GM18505 (cell line): ENCODE data around the gene CAP2.

Experiments
- ATAC-seq: cut with Tn5 transposase; IDR thresholded peaks from one replicate; pipeline ENCODE4 v1.9.1; 2021; ENCODE audit not compliant: unreplicated experiment
- POLR2A ChIP-seq: IDR thresholded peaks from 4 replicates; pipeline ENCODE4 v1.6.1; 2011; ENCODE audit warnings: borderline replicate concordance; ENCODE audit not compliant: insufficient read depth, insufficient read length; ENCODE audit errors: extremely low read depth

The CAP2 gene

GRCh38 chr6:17478223-17478907, 85.0 kb downstream of the CAP2 start:
- TF ChIP-seq POLR2A = no peak
- no peak for ATAC-seq

GRCh38 chr6:17478946-17479345, 85.6 kb downstream of the CAP2 start:
- ATAC-seq = no peak
- no peak for TF ChIP-seq POLR2A

GRCh38 chr6:17480476-17480875, 87.1 kb downstream of the CAP2 start:
- no peak for ATAC-seq
- no peak for TF ChIP-seq POLR2A

GRCh38 chr6:17482711-17483110, 89.3 kb downstream of the CAP2 start:
- no peak for TF ChIP-seq POLR2A
- no peak for ATAC-seq

GRCh38 chr6:17483391-17484016, 90.1 kb downstream of the CAP2 start:
- TF ChIP-seq POLR2A = no peak
- ATAC-seq = no peak

- no peak for ATAC-seq
- TF ChIP-seq POLR2A = no peak
Measured at GRCh38 chr6:17484201-17484849, 90.9 kb downstream of the CAP2 start.

GRCh38 chr6:17485181-17485580, 91.8 kb downstream of the CAP2 start:
- TF ChIP-seq POLR2A = no peak
- ATAC-seq = no peak

- ATAC-seq = no peak
- no peak for TF ChIP-seq POLR2A
Measured at GRCh38 chr6:17485946-17486345, 92.6 kb downstream of the CAP2 start.

- no peak for ATAC-seq
- TF ChIP-seq POLR2A = no peak
Measured at GRCh38 chr6:17486680-17487079, 93.3 kb downstream of the CAP2 start.

- no peak for ATAC-seq
Measured at GRCh38 chr6:17490724-17491123, 97.3 kb downstream of the CAP2 start.

GRCh38 chr6:17491416-17492142, 98.2 kb downstream of the CAP2 start:
- no peak for ATAC-seq
- TF ChIP-seq POLR2A = no peak

More at GRCh38 chr6:17490724-17491123, 97.3 kb downstream of the CAP2 start:
- TF ChIP-seq POLR2A = no peak

GRCh38 chr6:17492350-17492749, 99.0 kb downstream of the CAP2 start:
- ATAC-seq = no peak
- TF ChIP-seq POLR2A = no peak

GRCh38 chr6:17493286-17493685, 99.9 kb downstream of the CAP2 start:
- ATAC-seq = no peak
- TF ChIP-seq POLR2A = no peak
